NCI-H2107 treated with DMSO at 0.1 percent for 48 hours (cell line): ENCODE data around the gene TCF7.
"Not testable (repeated sequence)": the region's sequence is repeated elsewhere in the genome, so short reads cannot be mapped to it uniquely, and the experiment has no call there.

ENCODE experiments used
- DNase-seq: peaks from one replicate; lab custom pipeline; 2025; ENCODE audit not compliant: unreplicated experiment; lab: John Stamatoyannopoulos, UW

The TCF7 gene

DNA sequence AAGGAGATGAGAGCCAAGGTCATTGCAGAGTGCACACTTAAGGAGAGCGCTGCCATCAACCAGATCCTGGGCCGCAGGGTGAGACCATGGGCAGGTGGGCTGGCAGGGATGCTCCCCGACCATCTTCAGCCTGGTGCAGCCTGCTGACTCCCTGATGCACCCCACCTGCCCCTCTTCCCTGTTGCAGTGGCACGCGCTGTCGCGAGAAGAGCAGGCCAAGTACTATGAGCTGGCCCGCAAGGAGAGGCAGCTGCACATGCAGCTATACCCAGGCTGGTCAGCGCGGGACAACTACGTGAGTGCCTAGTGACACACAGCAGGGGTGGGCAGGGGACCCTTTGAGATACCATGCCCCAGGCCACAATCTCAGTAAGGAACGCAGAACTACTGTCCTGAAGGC, 28.3 kb downstream of the TCF7 start:
- DNase-seq, result no peak

DNA sequence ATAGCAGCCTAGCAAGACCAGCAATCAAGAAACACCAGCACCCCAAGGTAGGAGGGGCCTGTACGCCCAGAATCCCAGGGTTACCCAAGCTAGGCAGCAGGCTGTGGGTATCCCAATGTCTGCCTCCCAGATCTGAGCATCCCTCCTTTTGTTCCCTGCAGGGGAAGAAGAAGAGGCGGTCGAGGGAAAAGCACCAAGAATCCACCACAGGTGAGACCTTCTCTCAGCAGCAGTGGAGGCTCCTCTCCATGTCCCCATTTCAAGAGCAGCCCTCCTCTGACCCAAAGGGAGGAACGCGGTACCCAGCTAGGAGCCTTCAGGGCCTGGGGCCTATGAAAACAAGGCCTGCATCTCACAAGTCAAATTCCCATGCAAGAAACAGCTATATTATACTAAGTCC, 28.9 kb downstream of the TCF7 start:
- no peak for DNase-seq

DNA sequence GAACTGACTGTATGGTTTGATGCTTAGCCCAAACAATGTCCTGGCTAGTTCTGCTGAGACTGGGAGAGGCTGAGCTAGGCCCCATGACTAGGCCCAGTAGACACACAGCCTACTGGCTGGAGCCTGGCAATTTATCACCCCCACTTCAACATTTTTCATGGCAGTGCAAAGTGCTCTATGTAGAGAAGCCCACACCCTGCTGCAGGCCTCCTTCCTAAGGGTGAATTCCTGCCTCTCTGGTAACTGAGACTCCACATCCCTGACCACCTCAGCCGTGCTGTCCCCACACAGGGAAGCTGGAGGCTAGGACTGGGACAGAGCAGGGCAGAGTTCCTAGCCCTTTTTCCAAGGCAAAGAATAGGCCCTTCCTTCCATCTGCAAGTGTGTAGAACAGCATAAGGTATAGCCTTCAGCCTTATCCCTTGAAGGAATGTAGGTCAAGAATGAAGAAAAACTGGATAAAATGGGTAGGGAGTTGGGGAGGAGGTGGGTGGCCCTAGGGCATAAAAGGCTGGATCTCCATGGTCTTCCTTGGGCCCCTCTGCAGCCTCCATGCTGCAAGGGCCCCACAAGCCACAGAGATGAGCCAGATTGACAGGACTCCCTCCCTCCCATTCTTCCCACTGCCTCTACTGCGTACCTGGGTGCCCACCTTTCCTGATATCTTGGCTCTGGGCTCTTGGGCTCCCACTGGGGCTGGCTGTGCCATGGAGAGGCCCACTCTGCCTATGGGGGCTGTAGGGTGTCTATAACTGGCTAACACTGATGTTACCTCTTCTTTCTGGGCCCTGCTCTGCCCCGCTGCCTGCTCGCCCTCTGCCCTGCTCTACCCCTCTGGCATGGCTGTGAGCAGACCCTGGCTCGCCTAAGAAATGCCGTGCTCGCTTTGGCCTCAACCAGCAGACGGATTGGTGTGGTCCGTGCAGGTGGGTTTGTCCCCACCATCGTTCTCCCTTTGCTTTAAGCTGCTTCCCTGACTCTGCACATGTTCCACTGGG, 29.8 kb downstream of the TCF7 start:
- DNase-seq, result no peak

DNA sequence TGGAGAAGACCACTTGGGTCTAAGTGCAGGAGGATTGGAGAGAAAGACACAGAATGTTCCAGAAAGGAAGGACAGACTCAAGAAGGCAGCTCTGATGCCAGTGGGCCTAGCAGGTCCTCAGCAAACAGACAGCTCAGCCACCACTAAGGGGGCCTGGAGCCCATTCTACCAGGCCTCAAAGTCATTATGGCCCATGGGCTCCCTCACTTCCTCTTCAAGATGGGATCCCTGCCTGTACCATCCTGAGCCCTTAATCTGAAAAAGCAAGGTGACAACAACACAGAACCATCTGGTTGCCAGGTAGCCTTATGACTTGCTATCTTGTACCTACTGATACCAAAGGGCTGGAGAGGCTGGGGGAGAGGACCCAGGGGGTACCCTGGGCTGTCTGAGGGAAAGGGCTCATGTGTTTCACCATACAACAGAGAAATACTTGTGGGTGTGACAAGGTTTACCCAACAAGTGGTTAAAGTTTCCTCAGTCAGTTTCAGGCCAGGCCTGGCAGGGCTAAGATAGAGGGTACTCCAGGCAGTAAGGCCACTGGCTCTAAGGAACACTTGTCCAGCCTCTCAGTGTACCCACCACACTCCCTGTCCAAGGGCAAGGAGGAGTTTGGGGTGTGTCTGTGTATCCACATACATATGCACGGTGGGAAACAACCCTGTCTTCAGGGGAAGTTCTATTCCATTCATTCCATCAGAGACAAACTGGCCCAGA, 30.7 kb downstream of the TCF7 start:
- no peak for DNase-seq

DNA sequence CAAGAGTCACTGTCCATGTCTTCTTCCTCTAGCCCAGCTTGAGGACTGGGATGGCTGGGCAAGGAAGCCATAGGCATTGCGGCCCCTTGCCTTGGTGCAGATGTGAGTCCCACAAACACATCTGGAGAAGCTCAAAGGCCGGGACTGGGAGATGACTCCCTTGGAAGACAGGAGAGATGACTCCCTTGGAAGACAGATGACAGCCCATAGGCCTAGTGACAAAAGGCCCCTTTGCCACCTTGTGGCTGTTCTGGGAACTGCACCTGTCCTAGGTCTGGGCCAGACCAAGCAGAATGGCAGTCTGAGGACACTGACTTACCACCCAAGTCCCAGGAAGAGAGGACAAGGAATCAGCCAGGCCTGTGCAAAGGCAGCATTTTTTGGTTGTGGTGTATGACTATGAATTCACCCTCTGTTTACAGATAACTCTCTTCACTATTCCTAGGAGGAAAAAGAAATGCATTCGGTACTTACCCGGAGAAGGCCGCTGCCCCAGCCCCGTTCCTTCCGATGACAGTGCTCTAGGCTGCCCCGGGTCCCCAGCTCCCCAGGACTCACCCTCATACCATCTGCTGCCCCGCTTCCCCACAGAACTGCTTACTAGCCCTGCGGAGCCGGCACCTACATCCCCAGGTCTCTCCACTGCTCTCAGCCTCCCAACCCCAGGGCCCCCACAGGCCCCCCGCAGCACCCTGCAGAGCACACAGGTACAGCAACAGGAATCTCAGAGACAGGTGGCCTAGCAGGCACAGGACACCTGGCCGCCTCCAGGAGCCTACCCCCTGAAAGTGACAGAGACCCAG, 31.5 kb downstream of the TCF7 start:
- DNase-seq, result no peak

DNA sequence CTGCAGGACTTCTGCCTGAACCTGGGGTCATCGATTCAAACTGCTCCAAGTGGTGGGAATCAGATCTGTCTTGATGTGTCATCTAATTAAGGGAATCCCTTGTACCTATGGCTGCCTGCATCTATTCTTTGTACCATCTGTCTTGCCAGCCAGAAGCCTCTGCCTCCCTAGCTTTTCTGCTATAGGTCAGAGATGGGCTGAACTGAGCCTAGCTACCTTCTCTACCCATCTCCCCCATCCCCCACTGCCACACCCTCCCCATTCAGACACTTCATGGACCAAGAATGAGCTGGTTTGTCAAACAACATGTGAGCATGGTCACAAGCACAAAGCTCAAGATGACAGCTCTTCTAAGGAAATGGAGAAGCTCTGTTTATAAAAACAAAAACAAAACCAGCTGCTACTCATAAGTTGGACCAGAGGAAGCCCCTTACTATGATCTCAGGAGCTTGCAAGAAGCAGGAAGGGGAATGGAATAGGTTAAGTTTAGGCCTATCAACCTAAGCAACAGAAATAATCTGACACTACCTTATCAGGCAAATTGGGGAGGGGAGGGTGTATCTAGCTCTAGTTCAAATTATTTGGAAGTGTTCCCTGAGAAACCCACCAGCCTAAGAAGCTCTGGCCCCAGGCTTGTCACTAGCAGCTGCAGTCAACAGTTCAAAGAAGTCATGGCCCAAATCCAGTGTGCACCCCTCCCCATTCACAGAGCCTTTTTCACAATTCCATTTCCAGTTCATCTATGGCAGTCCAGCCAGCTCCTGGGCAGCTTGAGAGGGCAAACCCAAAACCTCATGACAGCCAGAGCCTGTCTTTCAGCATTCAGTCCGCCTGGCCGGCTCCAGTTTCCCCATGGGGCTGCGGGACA, 32.4 kb downstream of the TCF7 start:
- DNase-seq, result no peak

DNA sequence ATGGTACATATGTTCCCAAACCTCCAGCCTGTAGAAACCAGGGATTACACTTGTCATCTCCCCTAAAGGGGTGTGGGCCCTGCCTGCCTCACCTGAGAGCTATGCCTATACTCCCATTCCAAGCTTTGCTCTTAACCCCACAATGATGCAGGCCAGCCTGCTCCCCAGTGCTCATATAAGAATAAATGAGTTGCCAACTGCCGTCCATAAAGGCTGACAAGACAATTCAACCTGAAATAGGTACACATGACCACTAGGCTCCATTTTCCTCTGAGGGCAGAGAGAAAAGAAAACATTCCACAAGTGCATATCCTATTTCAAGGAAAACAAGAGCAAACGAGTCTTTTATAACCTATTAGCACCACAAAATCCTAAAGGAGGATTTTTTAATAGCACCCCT, 33.8 kb downstream of the TCF7 start:
- DNase-seq, result peak; percentile 4

DNA sequence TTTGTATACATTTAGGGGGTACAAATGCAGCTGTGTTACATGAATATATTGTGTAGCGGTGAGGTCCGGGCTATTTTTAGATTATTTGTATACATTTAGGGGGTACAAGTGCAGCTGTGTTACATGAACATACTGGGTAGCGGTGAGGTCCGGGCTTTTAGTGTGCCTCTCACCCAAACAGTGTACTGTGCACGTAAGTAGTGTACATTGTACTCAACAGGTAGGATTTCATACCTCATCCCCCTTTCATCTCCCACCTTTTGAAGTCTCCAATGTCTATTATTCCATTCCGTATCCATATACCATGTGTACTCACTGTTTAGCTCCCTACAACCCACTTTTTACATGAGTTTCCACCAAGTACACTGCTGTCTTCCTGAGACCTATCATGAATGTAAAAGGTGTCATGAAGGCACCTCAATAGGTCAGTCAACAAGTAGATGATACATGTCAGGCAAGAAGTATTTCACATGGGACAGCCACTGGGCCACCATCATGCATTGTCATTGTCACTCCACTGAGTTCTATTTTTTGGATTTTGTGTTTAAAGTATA, 34.6 kb downstream of the TCF7 start:
- no peak for DNase-seq

DNA sequence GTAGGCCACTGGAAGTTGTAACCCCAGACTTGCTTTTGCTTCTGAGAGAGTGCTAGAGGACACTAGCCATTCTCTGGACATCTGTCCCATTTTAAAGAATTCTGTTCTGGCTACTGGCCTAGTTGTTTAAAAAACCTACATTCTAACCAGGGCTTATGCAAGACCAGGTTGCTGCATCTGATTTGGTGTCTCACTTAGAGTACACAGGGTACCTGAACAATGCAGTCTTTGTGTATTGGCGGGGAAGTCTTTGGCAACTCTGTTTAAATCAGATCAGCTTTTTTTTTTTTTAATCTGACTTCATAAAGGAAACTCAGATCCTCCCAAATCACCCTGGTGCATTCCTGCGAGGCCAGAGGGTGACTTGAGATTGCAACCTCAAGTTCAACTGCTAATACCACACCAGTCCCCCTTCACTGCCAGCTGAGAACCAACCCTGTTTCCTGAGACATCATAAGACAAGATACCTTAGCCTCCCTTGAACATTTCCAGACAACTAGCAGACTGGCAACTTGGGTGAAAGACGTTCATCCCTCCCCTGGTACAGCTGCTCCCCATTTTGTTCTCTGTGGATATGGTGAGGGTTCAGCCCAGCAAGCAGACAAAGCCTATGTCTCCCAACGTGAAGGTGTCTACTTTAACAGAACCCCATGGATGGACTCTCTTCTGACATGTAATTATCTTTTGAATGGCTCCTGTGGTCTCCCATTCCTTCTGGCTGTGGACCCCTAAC, 35.3 kb downstream of the TCF7 start:
- no peak for DNase-seq

DNA sequence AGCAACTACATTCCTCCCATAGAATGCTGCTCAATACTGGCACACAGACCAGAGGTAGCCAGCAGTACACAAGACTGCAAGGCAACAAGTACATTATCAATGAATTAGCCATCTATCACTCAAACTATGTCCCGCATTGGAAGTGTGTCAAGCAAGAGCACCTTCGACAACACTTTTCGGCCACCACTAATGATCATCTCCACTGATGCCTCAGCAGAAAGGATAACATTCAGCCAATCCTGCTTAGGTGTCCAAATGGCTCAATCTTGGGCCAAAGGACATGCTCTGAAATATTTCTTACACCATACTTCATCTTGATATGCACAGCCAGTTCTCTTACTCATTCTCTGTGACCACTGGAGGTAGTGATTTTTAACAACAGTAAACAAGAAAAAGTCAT, 37.2 kb downstream of the TCF7 start:
- DNase-seq, result no peak

DNA sequence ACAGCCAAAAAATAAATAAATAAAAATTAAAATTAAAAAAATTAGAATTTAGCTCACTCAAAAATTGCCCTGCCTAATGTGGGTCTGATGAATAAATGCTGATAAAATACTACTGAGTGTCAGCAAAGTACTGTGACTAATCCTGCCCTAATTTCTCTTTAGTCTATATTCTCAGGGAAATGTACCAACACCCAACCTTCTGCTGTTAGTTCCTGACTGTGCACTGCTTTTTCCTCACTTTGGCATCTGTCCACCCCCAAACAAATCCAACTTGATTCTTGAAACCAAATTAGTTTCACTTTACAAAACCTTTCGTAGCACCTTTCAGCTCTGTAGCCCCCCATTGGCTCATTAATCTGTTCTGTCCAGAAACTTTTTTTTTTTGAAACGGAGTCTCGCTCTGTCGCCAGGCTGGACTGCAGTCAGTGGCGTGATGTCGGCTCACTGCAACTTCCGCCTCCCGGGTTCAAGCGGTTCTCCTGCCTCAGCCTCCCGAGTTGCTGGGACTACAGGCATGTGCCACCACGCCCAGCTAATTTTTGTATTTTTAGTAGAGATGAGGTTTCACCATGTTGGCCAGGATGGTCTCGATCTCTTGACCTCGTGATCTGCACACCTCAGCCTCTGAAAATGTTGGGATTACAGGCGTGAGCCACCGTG, 37.8 kb downstream of the TCF7 start:
- DNase-seq, result not testable (repeated sequence)

DNA sequence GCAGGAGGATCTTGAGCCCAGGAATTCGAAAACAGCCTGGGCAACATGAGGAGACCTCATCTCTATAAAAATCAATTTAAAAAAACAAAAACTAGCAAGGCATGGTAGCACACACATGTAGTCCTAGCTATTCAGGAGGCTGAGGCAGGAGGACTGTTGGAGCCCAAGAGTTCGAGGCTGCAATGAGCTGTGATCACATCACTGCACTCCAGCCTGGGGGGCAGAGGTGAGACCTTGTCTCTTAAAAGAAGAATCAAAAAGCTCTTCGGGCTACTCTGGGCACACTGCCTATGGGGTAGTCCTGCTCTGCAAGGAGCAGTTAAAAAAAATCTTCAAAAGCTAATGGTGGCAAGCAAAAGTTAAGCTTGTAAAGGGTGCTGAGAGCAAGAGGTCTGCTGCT, 38.8 kb downstream of the TCF7 start:
- no peak for DNase-seq

DNA sequence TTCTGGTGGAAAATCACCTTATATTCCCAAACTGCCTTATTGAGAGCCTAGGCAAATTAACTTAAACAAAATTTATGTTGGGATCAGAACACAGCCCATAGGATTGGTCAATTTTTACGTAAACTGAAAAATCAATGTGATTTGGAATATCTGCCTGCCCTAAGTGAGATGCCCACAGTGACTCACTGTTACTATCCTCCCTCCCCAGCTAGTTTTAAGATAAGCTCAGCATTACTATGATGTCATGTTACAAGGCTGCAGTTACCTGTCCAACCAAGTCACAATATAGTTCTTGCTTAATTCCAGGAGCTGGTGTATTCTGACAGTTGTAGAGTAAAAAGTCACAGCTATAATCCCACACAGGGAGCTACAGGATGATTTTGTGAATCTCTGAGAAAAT, 39.2 kb downstream of the TCF7 start:
- DNase-seq, result no peak

DNA sequence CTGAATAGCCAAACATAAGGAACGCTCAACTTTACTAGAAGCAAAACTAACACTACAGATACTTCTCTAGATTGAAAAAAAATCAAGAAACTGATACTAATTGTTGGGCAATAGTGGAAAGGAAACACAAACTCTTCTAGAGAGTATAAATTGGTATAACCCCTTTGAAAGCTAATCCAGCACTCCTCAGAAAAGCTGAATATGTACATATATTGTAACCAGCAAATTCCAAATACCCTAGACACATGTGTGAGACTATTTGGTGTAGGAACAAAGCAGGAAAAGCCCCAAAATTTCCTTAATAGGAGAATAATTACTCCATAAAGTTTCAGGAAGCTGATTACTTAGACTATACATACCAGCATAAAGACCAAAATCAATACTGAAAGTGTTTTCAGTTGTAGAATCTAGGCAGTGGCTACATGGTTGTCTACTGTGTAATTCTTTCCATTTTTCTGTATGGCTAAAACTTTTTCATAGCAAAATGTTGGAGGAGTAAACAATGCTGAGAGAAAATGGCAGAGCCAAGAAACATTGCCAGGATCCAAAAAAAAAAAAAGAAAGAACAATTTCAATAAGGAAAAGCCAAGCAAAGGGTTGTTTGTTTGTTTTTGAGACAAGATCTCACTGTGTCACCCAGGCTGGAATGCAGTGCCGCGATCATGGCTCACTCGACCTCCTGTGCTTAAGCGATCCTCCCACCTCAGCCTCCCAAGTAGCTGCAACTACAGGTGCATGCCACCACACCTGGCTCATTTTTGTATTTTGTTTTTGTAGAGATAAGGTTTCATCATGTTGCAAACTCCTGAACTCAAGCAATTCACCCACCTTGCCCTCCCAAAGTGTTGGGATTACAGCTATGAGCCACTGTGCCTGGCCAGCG, 47.3 kb downstream of the TCF7 start:
- DNase-seq, result no peak

DNA sequence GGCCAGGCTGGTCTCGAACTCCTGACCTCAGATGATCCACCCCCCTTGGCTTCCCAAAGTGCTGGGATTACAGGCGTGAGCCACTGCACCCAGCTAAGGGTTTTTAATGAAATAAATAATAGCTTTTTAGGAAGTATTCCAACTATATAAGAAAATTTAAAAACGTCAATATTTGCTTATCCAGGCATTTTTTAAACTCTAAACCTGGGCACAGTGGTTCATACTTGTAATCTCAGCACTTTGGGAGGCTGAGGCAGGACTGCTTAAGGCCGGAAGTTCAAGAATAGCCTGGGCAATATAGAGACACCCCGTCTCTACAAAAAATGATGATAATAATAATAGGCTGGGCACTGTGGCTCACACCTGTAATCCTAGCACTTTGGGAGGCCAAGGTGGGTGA, 48.1 kb downstream of the TCF7 start:
- no peak for DNase-seq

DNA sequence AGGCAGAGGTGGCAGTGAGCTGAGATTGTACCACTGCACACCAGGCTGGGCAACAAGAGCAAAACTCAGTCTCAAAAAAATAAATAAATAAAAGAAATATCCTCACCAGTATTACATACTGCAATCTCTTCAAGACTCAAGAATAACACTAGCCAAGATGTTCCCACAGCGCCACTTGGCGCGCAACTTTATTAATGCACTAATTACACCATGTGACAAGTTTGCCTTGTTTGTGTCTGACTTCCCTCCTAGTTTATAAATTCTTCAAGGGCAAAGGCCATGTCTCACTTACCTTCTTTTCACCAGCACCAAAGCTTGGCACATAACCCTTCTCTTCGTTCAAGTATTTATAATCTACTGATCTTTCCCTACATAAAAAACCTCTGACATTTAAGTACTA, 57.5 kb downstream of the TCF7 start:
- DNase-seq, result no peak

DNA sequence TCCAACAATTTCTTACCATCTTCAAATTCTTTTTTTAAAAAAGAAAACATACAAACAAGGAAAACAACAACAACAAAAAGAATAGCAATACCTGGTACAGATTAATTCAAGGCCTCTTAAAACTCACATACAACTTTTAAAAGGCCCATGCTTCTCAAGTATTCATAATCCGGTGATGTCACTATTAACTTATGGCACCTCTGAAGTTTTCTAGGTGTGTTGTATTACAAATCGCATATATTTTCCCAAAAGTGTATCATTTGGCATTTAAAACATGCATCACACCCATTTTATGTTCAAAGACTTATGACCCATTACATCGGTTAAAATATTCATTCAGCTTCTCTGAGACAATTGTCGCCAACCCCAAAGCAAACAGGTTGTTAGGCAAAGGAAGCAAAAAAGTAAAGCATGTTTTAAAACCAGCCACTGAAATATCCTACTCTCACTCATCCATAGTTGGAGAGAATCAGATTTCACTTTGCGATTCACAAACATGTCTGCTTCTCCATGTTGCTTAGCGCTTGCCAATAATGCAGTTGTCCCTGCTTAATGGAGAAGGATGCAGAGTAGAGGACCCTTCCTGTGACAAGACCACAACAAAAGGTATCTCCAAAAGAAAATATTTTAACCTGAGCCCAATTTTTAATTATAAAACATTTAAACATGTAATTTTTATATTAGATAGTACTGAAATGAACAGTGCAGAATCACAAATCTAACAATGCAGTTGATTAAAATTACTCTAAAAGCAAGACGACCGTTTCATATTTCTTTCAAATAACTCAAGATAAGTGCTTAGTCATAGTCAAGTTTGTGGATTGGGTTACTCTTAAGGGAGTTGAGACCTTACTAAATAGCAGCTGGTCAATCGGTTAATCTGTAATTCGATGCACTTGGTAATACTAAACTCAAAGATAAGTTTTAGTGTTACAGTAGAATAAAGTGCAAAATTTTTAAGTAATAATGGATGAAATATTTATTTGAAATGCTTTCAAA, 60.7 kb downstream of the TCF7 start:
- peak; percentile 63 for DNase-seq
